Right lobe of liver (tissue), 6 donors: ENCODE results near the gene ABCC3. TPM values are rescaled to one million over a fixed set of nuclear protein-coding genes. Genes with fewer than 3 reads are reported as not detected.

Experiments used
- ATAC-seq, 4 donors: fragments of 200-7000 bp; cut with Tn5 transposase; one replicate each; pipeline ENCODE4 v1.9.1; 2020; ENCODE audit warnings: mild to moderate bottlenecking in 4 of 4, moderate library complexity in 4 of 4
- DNase-seq, 3 donors: peaks; one replicate each; pipeline ENCODE4 v3.0.0-alpha.2; 2020
- H3K27ac ChIP-seq, 3 donors: fragments of 200-600 bp; one replicate each; pipeline ENCODE4 v1.8.0; 2022
- H3K27me3 ChIP-seq, 2 donors: fragments of 200-600 bp; one replicate each; pipeline ENCODE4 v1.8.0; 2022
- H3K36me3 ChIP-seq, 4 donors: fragments of 200-600 bp; sonication (generic) in 1 of 4; one replicate each; pipeline versions ENCODE4 v1.5.1 to v1.8.0; 2017 to 2022; ENCODE audit warnings: control low read depth in 1 of 4
- H3K4me1 ChIP-seq, 4 donors: fragments of 200-600 bp; sonication (generic) in 1 of 4; one replicate each; pipeline versions ENCODE4 v1.5.1 to v1.8.0; 2017 to 2022; ENCODE audit warnings: control low read depth in 1 of 4
- H3K4me3 ChIP-seq, 3 donors: fragments of 200-600 bp; one replicate each; pipeline ENCODE4 v1.8.0; 2022
- H3K9me3 ChIP-seq, 4 donors: fragments of 200-600 bp; sonication (generic) in 1 of 4; one replicate each; pipeline versions ENCODE4 v1.5.1 to v1.8.0; 2017 to 2022; ENCODE audit warnings: control low read depth in 1 of 4
- POLR2A ChIP-seq: fragments of 450-650 bp; IDR thresholded peaks from one replicate; pipeline ENCODE4 v1.6.1; 2017; ENCODE audit warnings: antibody characterized with exemption, mild to moderate bottlenecking
- WGBS: methylation state at CpG from one replicate; pipeline ENCODE4 v1.1.6; 2018; ENCODE audit warnings: low coverage, low lambda C conversion rate; ENCODE audit not compliant: insufficient coverage; ENCODE audit errors: missing lambda C conversion rate; 5-methylcytosine and 5-hydroxymethylcytosine counted together
- intact Hi-C, 2 donors: fragments of 100-400 bp; cut with DNase I; formaldehyde crosslinking; loops; one replicate each; pipeline versions ENCODE4 v1.11.2 to v1.14.1; 2022
- total RNA-seq, 6 experiments: library from RNA; depleted of rRNA in 2 of 6; stranded (reverse); fragments of >200 nt in 2 of 6; fragmentation: NEBNext Ultra II Directional in 3 of 6; extraction: Animal tissue kit (Norgen Biotek cat#: 25700) in 3 of 6; gene quantifications; one replicate each; pipeline versions ENCODE4 v1.1.0 to v1.2.4, GENCODE V29; 2016 to 2023
- TF ChIP-seq, protein P1 (sequence below), 4 donors: fragments of 200-600 bp in 3 of 4; fragments of 450-650 bp in 1 of 4; IDR thresholded peaks; one replicate each; pipeline versions ENCODE4 v1.5.1 to v1.8.0; 2016 to 2022; ENCODE audit warnings: antibody characterized with exemption in 4 of 4, mild to moderate bottlenecking in 2 of 4
- donor health status: DM: no; HTN: yes; CAD: no.
- donor health status: DM: no; HTN: no; CAD: no.
- donor health status: DM: no; HTN: no; CAD: no.
- donor health status: DM: no; HTN: yes; CAD: no.
- donor health status: DM: no; HTN: yes; CAD: no.

The ABCC3 gene
- total RNA-seq, 6 experiments from 2014 or later, result 146 to 286 (median 178) TPM

DNA sequence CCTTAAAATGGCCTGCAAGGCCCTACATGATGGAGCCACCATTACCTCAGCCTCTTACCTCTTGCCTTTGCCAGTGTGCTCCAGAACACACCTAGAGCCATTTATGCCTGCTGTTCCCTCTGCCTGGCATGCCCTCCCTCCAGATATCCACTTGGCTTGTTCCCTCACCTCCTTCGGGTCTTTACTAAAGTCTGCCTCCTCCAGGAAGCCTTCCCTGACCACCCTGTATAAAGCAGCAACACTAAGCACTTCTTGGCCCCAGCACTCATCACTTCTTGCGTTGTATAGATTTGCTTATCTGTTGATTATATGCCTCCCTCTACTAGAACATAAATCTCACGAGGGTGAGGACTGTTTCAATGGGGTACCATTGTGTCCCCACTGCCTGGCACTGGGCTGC, 47.8 kb downstream of the ABCC3 start:
- WGBS, result 86% methylated on average over 3 of the region's 3 CpGs
- no peak for TF ChIP-seq POLR2A
- TF ChIP-seq, protein P1, sequence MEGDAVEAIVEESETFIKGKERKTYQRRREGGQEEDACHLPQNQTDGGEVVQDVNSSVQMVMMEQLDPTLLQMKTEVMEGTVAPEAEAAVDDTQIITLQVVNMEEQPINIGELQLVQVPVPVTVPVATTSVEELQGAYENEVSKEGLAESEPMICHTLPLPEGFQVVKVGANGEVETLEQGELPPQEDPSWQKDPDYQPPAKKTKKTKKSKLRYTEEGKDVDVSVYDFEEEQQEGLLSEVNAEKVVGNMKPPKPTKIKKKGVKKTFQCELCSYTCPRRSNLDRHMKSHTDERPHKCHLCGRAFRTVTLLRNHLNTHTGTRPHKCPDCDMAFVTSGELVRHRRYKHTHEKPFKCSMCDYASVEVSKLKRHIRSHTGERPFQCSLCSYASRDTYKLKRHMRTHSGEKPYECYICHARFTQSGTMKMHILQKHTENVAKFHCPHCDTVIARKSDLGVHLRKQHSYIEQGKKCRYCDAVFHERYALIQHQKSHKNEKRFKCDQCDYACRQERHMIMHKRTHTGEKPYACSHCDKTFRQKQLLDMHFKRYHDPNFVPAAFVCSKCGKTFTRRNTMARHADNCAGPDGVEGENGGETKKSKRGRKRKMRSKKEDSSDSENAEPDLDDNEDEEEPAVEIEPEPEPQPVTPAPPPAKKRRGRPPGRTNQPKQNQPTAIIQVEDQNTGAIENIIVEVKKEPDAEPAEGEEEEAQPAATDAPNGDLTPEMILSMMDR (IDR thresholded peaks at IDR 0.05), result no peak
- ATAC-seq (no peak), DNase-seq (no peak)
- H3K27ac ChIP-seq, result peak overlapping the region in 1 of 3 donors; percentile 70
- H3K36me3 ChIP-seq, result peaks cover 0 to 17% (median 8%) of the 10 kb centered on the region in 4 donors
- intact Hi-C loops, result loop anchor here in 1 of 2 donors (5.0 kb wide), 1 partner anchor 45 kb away; no protein-coding TSS in a partner anchor
- no peaks in the 10 kb centered on the region for H3K9me3 ChIP-seq
- no peaks in the 10 kb centered on the region for H3K27me3 ChIP-seq
- peaks cover 3 to 65% (median 29%) of the 10 kb centered on the region in 4 donors for H3K4me1 ChIP-seq
- H3K4me3 ChIP-seq, result no peak overlapping the region

GRCh38 chr17:50682938-50683337, 48.3 kb downstream of the ABCC3 start:
- intact Hi-C loops, result loop anchor here in 1 of 2 donors (5.0 kb wide), 1 partner anchor 46 kb away; no protein-coding TSS in a partner anchor
- no peaks in the 10 kb centered on the region for H3K27me3 ChIP-seq
- H3K27ac ChIP-seq, result peak overlapping the region in 2 of 3 donors; percentile 61 to 70
- H3K9me3 ChIP-seq, result no peaks in the 10 kb centered on the region
- peaks cover 0 to 12% (median 5%) of the 10 kb centered on the region in 4 donors for H3K36me3 ChIP-seq
- ATAC-seq, result no peak
- peak in 1 of 3 donors; percentile 15 for DNase-seq
- H3K4me3 ChIP-seq, result no peak overlapping the region
- TF ChIP-seq, protein P1 (IDR thresholded peaks at IDR 0.05), result no peak
- no peak for TF ChIP-seq POLR2A
- peaks cover 3 to 69% (median 30%) of the 10 kb centered on the region in 4 donors for H3K4me1 ChIP-seq
- WGBS, result 60% methylated on average over 1 of the region's 3 CpGs

DNA sequence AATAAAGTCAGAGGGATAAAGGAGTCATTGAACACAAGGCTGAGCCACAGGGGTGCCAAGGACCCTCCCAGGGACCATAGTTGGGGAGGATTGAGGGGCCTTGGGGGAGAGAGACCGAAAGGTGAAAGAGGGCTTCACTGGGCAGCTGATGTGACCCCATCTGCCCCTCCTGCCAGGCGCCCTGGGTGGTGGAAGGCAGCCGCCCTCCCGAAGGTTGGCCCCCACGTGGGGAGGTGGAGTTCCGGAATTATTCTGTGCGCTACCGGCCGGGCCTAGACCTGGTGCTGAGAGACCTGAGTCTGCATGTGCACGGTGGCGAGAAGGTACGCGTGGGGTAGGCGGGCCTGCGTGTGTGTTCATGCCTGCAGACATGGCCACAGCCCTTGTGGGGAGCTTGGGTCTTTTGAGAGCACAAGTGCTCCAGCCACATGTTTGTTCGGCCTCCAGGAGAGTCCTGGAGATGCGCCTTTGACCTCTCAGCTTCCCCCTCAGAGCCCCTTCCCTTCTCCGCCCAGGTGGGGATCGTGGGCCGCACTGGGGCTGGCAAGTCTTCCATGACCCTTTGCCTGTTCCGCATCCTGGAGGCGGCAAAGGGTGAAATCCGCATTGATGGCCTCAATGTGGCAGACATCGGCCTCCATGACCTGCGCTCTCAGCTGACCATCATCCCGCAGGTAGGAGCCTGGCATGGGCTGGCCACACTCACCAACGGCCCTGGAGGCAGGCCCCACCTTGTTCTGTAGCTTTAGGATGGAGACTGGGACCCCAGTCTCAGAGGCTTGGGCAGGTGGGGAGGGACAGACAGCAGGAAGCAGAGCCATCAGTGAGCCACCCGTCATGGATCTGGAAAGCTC, 49.0 kb downstream of the ABCC3 start:
- intact Hi-C loops, result loop anchor here in 1 of 2 donors (5.0 kb wide), 1 partner anchor 46 kb away; no protein-coding TSS in a partner anchor
- H3K36me3 ChIP-seq, result peaks cover 0 to 15% (median 3%) of the 10 kb centered on the region in 4 donors
- ATAC-seq, result peak in 2 of 4 donors; percentile 1 to 2
- H3K4me1 ChIP-seq, result peaks cover 3 to 68% (median 34%) of the 10 kb centered on the region in 4 donors
- 93% methylated on average over 3 of the region's 28 CpGs for WGBS
- H3K9me3 ChIP-seq, result no peaks in the 10 kb centered on the region
- no peaks in the 10 kb centered on the region for H3K27me3 ChIP-seq
- peak in 1 of 3 donors; percentile 55 for DNase-seq
- TF ChIP-seq, protein P1 (IDR thresholded peaks at IDR 0.05), result no peak
- TF ChIP-seq POLR2A, result no peak
- H3K4me3 ChIP-seq, result no peak overlapping the region
- peak overlapping the region; percentile 53 to 70 (median 61) for H3K27ac ChIP-seq

DNA sequence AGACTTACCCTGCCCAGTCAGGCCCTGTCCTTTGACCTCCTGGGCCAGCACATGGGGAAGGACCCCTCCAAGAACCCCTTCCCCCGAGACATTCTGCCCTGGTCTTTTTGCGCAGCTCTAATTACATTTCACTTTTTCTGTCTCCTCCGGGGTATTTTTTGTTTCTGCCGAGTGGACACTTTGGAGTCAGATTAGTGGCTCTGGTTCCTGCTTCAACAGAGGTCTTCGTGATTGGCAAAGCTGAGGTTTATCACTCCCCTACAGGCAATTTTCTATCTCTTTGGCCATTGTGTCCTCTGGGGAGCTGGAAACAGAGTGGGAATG, 49.6 kb downstream of the ABCC3 start:
- peak overlapping the region; percentile 53 to 70 (median 61) for H3K27ac ChIP-seq
- no peaks in the 10 kb centered on the region for H3K27me3 ChIP-seq
- no peak overlapping the region for H3K4me3 ChIP-seq
- H3K9me3 ChIP-seq, result no peaks in the 10 kb centered on the region
- DNase-seq (no peak), ATAC-seq (peak in 1 of 4 donors; percentile 27)
- intact Hi-C loops, result loop anchor here in 1 of 2 donors (5.0 kb wide), 1 partner anchor 47 kb away; no protein-coding TSS in a partner anchor
- peaks cover 0 to 12% (median 3%) of the 10 kb centered on the region in 4 donors for H3K36me3 ChIP-seq
- 35% methylated on average over 5 of the region's 5 CpGs for WGBS
- H3K4me1 ChIP-seq, result peaks cover 3 to 63% (median 37%) of the 10 kb centered on the region in 4 donors
- TF ChIP-seq POLR2A, result no peak
- TF ChIP-seq, protein P1 (IDR thresholded peaks at IDR 0.05), result no peak
